Measurements from ENCODE around the gene TRDMT1. TPM values are rescaled to one million over a fixed set of nuclear protein-coding genes. Genes with fewer than 3 reads are reported as not detected.

The TRDMT1 gene
- total RNA-seq, 4 donors from 2014 or later, result 2.7 to 9.4 (median 4.0) TPM

DNA sequence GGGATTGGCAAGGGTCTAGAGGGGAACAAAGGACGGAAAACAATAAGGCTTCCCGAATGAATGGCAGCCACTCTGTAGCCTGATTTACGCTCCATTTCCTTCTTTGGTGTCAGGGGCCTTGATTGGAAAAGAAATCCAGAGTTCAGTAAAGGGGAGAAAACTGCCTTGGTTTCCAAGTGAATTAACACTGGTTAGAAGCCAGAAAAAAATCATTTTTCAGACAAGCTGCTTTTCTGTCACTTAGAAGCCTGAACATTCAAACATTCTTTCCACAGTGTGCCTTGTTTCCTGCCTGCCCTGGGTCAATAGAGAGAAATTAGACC lies 283 bp upstream of the TRDMT1 start:
- H3K4me1 ChIP-seq, result peaks cover 27% of the 10 kb centered on the region
- peak overlapping the region; percentile 86 for H3K4me3 ChIP-seq
- H3K27ac ChIP-seq, result peak overlapping the region; percentile 97
- TF ChIP-seq POLR2AphosphoS5 (IDR thresholded peaks at IDR 0.05) (no peak), EP300 (IDR thresholded peaks at IDR 0.05) (no peak), POLR2A (IDR thresholded peaks at IDR 0.05) (no peak), CTCF (IDR thresholded peaks at IDR 0.05) (no peak)
- 27% methylated on average over 3 of the region's 3 CpGs for WGBS
- H3K9me3 ChIP-seq, result no peaks in the 10 kb centered on the region
- DNase-seq (ENCODE audit: low spot score in 2 of 2), result no peak
- H3K27me3 ChIP-seq, result no peaks in the 10 kb centered on the region
- no peaks in the 10 kb centered on the region for H3K36me3 ChIP-seq

DNA sequence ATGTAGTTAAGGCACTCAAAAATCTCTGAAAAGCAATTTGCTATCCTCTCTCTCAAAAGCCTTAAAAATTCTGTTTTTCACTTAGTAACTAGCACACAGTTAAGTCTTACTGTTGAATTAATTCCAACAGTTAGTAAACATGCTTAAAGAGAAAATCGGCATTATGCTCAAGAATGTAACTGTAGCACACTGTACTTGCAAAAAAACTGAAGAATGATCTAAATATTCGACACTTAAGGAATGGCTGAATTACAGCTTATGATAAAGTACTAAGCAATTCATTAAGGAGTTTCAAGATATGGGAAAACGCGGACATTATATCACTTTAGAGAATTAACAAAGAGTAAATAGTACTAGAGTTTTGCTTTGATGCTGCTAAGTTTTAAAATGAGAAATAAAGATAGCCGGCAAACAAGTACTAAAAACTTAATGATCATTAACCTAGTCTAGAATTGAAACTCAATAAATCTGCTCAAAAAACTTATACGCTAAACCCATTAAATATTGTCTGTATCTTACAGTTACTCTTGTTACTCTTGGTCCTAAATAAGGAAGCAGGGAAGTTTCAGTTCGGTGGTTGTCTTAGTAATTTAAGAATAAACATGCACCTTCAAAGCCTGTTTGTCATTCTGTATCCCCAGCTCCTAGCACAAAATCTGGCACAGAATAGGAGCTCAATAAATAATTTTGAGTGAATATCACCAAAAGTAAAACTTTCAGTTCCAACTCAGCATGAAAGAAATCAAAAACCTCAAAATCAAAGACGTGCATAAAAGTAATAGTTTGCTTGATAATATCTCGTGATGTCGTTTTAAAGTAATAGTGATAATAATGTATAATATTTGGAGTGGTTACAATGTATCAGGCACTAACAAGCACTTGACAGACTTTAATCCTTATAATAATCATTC lies 1.2 kb downstream of the TRDMT1 start:
- Histone ChIP-seq H3K27me3 (no peaks in the 10 kb centered on the region), H3K36me3 (no peaks in the 10 kb centered on the region), H3K4me1 (peaks cover 27% of the 10 kb centered on the region), H3K27ac (peak overlapping the region; percentile 97), H3K9me3 (no peaks in the 10 kb centered on the region), H3K4me3 (peak overlapping the region; percentile 86)
- WGBS, result 19% methylated on average over 10 of the region's 10 CpGs
- no peak for DNase-seq (ENCODE audit: low spot score in 2 of 2)
- TF ChIP-seq EP300 (IDR thresholded peaks at IDR 0.05), result no peak
- TF ChIP-seq POLR2AphosphoS5 (IDR thresholded peaks at IDR 0.05), result no peak
- no peak for TF ChIP-seq POLR2A (IDR thresholded peaks at IDR 0.05)
- TF ChIP-seq CTCF (IDR thresholded peaks at IDR 0.05), result no peak

GRCh38 chr10:17199351-17199804 lies 2.1 kb downstream of the TRDMT1 start:
- no peaks in the 10 kb centered on the region for H3K9me3 ChIP-seq
- H3K4me1 ChIP-seq, result peaks cover 27% of the 10 kb centered on the region
- no peaks in the 10 kb centered on the region for H3K36me3 ChIP-seq
- DNase-seq (ENCODE audit: low spot score in 2 of 2), result no peak
- peak overlapping the region; percentile 86 for H3K4me3 ChIP-seq
- 35% methylated on average over 9 of the region's 9 CpGs for WGBS
- H3K27me3 ChIP-seq, result no peaks in the 10 kb centered on the region
- TF ChIP-seq EP300 (IDR thresholded peaks at IDR 0.05) (no peak), CTCF (IDR thresholded peaks at IDR 0.05) (no peak), POLR2A (IDR thresholded peaks at IDR 0.05) (no peak), POLR2AphosphoS5 (IDR thresholded peaks at IDR 0.05) (no peak)
- H3K27ac ChIP-seq, result peak overlapping the region; percentile 97

- TF ChIP-seq EP300 (IDR thresholded peaks at IDR 0.05) (no peak), CTCF (IDR thresholded peaks at IDR 0.05) (no peak), POLR2AphosphoS5 (IDR thresholded peaks at IDR 0.05) (no peak), POLR2A (IDR thresholded peaks at IDR 0.05) (no peak)
- H3K4me1 ChIP-seq, result peaks cover 22% of the 10 kb centered on the region
- no peak overlapping the region for H3K4me3 ChIP-seq
- DNase-seq (ENCODE audit: low spot score in 2 of 2), result no peak
- 65% methylated on average over 3 of the region's 3 CpGs for WGBS
- no peaks in the 10 kb centered on the region for H3K27me3 ChIP-seq
- no peaks in the 10 kb centered on the region for H3K9me3 ChIP-seq
- no peaks in the 10 kb centered on the region for H3K36me3 ChIP-seq
- peak overlapping the region; percentile 15 for H3K27ac ChIP-seq
These were observed 4.9 kb downstream of the TRDMT1 start for GRCh38 chr10:17196573-17196972.

DNA sequence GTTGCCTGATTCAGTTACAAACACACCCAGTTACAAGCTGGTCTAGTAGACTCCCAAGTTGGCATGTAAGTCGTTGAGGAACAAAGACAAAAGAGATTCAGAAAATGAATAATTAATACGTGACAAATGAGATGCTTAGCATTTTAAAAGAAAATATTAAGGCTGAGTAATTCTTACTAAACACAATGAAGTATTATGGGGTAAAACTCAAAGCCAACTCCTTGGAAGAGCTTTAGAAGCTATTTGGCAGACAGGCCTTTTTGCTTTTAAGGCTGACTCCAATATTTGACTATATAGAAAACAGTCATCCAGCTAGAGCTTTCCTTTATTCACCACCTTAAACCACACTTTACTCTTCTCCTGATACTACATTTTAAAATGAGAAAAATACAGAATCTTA lies 5.4 kb downstream of the TRDMT1 start:
- Histone ChIP-seq H3K27me3 (no peaks in the 10 kb centered on the region), H3K9me3 (no peaks in the 10 kb centered on the region), H3K4me3 (no peak overlapping the region), H3K27ac (no peak overlapping the region), H3K4me1 (peaks cover 21% of the 10 kb centered on the region), H3K36me3 (no peaks in the 10 kb centered on the region)
- 38% methylated on average over 2 of the region's 2 CpGs for WGBS
- no peak for TF ChIP-seq CTCF (IDR thresholded peaks at IDR 0.05)
- no peak for DNase-seq (ENCODE audit: low spot score in 2 of 2)

All from suprapubic skin (tissue), 4 donors.